RWPE2 (cell line): ENCODE measurements around the gene FBXL14.

ENCODE experiments used
- ATAC-seq: fragments of 200-7000 bp; cut with Tn5 transposase; 3 replicates; pipeline ENCODE4 v1.9.1; 2021; ENCODE audit warnings: low read depth
- DNase-seq: peaks from one replicate; pipeline ENCODE4 v3.0.0-alpha.2; 2020; ENCODE audit warnings: low spot score
- H3K27ac ChIP-seq: fragments of 450-650 bp; 2 replicates; pipeline ENCODE4 v1.5.1; 2017; ENCODE audit warnings: mild to moderate bottlenecking; ENCODE audit not compliant: poor library complexity, severe bottlenecking
- H3K27me3 ChIP-seq: fragments of 250-450 bp; sonication (Bioruptor Pico); 2 replicates; pipeline ENCODE4 v1.5.1; 2021; ENCODE audit warnings: mild to moderate bottlenecking, moderate library complexity; ENCODE audit not compliant: insufficient read depth, poor library complexity, severe bottlenecking
- H3K36me3 ChIP-seq: fragments of 250-450 bp; sonication (Bioruptor Pico); 2 replicates; pipeline ENCODE4 v1.5.1; 2020; ENCODE audit warnings: low read depth, mild to moderate bottlenecking, moderate library complexity
- H3K4me1 ChIP-seq: fragments of 250-450 bp; sonication (Bioruptor Pico); 2 replicates; pipeline ENCODE4 v1.5.1; 2021; ENCODE audit warnings: mild to moderate bottlenecking, moderate library complexity; ENCODE audit not compliant: insufficient read depth, poor library complexity, severe bottlenecking
- H3K4me3 ChIP-seq: fragments of 250-450 bp; sonication (Bioruptor Pico); 2 replicates; pipeline ENCODE4 v1.5.1; 2021; ENCODE audit warnings: mild to moderate bottlenecking, moderate library complexity; ENCODE audit not compliant: severe bottlenecking
- H3K9me3 ChIP-seq: fragments of 250-450 bp; sonication (Bioruptor Pico); 2 replicates; pipeline ENCODE4 v1.5.1; 2021; ENCODE audit warnings: mild to moderate bottlenecking, moderate library complexity; ENCODE audit not compliant: severe bottlenecking
- TF ChIP-seq, protein P1 (sequence below): fragments of 450-650 bp; IDR thresholded peaks from one replicate; pipeline ENCODE4 v1.5.1; 2017; ENCODE audit warnings: mild to moderate bottlenecking, moderate library complexity; ENCODE audit not compliant: poor library complexity, severe bottlenecking

Gene FBXL14

DNA sequence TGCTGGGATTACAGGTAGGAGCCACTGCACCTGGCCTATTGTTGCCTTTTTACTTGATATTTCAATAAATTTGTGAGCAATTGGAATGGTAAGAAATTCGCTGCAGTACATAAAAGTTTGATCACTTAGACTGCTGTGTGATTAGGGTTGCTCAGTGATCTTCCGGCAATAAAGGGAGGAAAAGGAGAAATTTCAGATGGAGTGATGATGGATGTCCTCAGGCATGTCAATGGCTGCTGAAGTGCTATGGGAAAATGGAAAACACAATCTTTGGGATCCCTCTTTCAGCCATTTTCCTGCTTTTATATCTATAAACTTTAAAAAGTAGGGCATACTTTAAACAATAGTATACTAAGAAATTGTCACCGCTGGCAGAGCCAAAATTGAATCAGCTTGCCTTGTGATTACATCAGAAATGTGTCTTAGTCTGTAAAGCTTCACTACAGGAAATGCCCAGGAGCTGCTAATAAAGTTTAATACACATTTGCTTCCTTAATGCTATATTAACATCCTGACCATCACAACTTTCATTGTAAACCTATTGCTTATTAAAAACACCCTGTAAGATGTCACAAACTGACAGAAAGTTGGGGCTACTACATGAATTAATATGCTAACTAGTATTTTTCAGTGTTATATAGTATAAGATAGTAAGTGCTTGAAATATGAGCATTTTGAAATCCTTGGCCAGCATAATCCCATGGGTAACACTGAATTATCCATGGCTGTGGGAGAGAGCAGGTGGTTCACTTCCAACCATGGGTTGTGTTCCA is 13.7 kb upstream of the FBXL14 start:
- Histone ChIP-seq H3K4me3 (no peak overlapping the region), H3K27ac (no peak overlapping the region), H3K36me3 (no peaks in the 10 kb centered on the region), H3K27me3 (no peaks in the 10 kb centered on the region), H3K4me1 (peaks cover 36% of the 10 kb centered on the region), H3K9me3 (no peaks in the 10 kb centered on the region)
- ATAC-seq (no peak), DNase-seq (no peak)
- TF ChIP-seq, protein P1, sequence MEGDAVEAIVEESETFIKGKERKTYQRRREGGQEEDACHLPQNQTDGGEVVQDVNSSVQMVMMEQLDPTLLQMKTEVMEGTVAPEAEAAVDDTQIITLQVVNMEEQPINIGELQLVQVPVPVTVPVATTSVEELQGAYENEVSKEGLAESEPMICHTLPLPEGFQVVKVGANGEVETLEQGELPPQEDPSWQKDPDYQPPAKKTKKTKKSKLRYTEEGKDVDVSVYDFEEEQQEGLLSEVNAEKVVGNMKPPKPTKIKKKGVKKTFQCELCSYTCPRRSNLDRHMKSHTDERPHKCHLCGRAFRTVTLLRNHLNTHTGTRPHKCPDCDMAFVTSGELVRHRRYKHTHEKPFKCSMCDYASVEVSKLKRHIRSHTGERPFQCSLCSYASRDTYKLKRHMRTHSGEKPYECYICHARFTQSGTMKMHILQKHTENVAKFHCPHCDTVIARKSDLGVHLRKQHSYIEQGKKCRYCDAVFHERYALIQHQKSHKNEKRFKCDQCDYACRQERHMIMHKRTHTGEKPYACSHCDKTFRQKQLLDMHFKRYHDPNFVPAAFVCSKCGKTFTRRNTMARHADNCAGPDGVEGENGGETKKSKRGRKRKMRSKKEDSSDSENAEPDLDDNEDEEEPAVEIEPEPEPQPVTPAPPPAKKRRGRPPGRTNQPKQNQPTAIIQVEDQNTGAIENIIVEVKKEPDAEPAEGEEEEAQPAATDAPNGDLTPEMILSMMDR = no peak

DNA sequence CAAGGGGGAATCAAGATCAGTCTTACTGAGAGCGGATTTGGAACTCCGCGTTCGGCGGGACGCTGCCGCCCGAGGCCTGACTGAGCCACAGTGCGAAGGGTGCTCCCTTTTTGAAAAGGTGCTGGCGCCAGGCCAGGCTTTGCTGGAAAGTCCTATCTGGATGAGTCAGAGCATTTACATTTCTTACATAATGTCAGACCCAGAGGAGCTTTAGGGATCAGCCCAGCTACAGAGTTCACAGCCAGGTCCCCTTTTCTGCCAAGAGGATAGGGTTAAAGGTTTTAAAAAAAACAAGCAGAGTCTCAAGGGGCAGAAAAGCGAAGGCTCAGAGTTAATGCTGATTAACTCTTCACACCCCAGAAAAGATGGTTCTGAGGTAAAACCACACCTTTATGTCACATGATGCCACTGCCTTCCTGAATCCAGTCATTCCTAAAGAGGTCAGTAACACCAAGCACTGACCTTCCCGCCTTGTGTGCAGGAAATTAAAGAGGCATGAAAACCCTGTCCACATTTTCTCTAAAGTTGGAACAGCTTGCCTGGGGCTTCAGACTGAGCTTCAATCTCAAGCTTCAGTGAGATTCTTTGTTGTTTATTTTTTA is 11.7 kb upstream of the FBXL14 start:
- H3K36me3 ChIP-seq = no peaks in the 10 kb centered on the region
- H3K4me1 ChIP-seq = peaks cover 23% of the 10 kb centered on the region
- DNase-seq = peak; percentile 99
- no peaks in the 10 kb centered on the region for H3K27me3 ChIP-seq
- peak overlapping the region; percentile 79 for H3K27ac ChIP-seq
- H3K9me3 ChIP-seq = no peaks in the 10 kb centered on the region
- TF ChIP-seq, protein P1 = no peak
- H3K4me3 ChIP-seq = peak overlapping the region; percentile 8
- ATAC-seq = peak; percentile 73

DNA sequence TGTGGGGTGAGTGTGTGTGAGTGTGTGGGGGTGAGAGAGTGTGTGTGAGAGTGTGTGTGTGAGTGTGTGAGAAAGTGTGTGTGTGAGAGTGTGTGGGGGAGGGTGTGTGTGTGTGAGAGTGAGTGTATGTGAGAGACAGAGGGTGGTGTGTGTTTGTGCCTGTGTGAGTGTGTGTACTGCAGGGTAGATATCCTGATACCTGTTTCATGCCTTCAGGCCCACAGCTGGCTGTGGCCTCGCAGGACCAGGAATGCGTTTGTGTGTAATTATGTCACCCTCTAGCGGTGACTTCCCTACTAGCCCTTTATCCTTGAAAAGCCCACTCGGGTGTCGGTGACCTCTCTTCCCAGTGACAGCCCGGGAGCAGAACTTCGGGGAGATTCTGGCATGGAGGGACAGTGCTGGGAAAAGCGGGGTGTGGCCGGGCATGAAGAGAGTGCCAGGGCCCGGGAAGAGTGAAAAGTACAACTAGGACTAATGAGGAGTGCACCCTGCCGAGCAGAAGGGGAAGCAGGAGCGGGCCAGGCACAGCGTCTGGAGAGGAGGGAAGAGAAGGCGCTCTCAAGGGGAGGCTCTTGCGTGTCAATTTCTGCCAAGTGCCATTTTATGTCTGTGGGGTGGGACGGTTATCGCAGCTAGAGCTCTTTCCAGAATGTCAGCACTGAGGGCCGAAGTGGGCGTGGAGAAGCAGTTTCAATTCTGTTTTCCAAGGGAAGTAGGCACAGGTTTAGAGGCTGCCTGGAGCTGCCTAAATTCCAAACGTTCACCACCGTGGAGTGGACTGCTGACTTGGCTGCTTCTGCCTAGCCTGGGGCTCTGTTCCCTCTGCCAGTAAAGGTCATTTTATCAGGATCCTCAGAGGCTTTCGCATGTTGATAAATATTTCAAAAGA is 11.0 kb upstream of the FBXL14 start:
- peaks cover 23% of the 10 kb centered on the region for H3K4me1 ChIP-seq
- H3K4me3 ChIP-seq = peak overlapping the region; percentile 8
- peak overlapping the region; percentile 79 for H3K27ac ChIP-seq
- TF ChIP-seq, protein P1 = peak; percentile 92
- DNase-seq = peak; percentile 75
- no peaks in the 10 kb centered on the region for H3K36me3 ChIP-seq
- H3K27me3 ChIP-seq = no peaks in the 10 kb centered on the region
- peak; percentile 78 for ATAC-seq
- H3K9me3 ChIP-seq = no peaks in the 10 kb centered on the region

DNA sequence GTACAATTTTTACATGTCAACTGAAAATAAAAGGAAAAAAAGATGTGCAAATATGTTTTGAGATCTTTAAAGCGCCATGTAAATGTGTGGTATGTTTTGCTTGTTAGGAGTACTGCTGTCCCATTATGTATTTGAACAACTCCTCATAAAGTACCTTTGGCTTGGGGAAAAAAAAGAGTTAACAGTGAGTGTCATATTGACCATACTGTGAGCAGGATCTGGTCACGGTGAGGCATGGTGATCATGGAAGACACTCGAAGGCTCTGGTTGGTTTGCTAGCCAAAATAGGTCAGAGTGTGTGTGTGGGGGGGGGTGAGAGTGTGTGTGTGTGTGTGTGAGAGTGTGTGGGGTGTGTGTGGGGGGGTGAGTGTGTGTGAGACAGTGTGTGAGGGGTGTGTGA is 10.1 kb upstream of the FBXL14 start:
- peaks cover 23% of the 10 kb centered on the region for H3K4me1 ChIP-seq
- H3K27ac ChIP-seq = peak overlapping the region; percentile 79
- ATAC-seq (no peak), DNase-seq (no peak)
- no peaks in the 10 kb centered on the region for H3K36me3 ChIP-seq
- H3K27me3 ChIP-seq = no peaks in the 10 kb centered on the region
- no peaks in the 10 kb centered on the region for H3K9me3 ChIP-seq
- H3K4me3 ChIP-seq = no peak overlapping the region
- TF ChIP-seq, protein P1 = no peak
